Endothelial cell of umbilical vein (primary cell): Measurements from ENCODE around the gene C10orf105. TPM values are rescaled to one million over a fixed set of nuclear protein-coding genes. Genes with fewer than 3 reads are reported as not detected.

Source experiments
- BruUV-seq: library from RNA; stranded (reverse); fragments of 400-500 nt; replicated peaks from 2 replicates; lab custom pipeline; 2021; lab: Mats Ljungman, UMichigan
- CTCF ChIA-PET: fragments of 300-600, 350-600 bp; sonication (Branson Sonifier 250); formaldehyde crosslinking; loops from one replicate; lab custom pipeline; 2021; ENCODE audit warnings: antibody characterized with exemption, inconsistent platforms; lab: Charles Lee
- POLR2A ChIA-PET: fragments of 300-600, 350-600 bp; sonication (Branson Sonifier 250); formaldehyde crosslinking; loops from one replicate; lab custom pipeline; 2021; ENCODE audit warnings: antibody characterized with exemption, inconsistent platforms; lab: Charles Lee
- DNase-seq: peaks from one replicate; pipeline ENCODE4 v3.0.0-alpha.2; 2011; ENCODE audit warnings: low read depth, low spot score
- FAIRE-seq: peaks from 2 replicates; lab custom pipeline; 2011; peaks lifted over from hg19 to GRCh38; lab: Jason Lieb, UNC
- H2AFZ ChIP-seq: 2 replicates; pipeline ENCODE4 v1.6.0; 2012; ENCODE audit warnings: low read depth, low read length, control low read depth, inconsistent platforms
- H3K27ac ChIP-seq: 2 replicates; pipeline ENCODE4 v1.5.1; 2011; ENCODE audit warnings: low read depth, mild to moderate bottlenecking, control low read depth, low read length, moderate library complexity; ENCODE audit not compliant: insufficient read depth
- H3K27me3 ChIP-seq, 2 experiments: 2 replicates each; pipeline versions ENCODE4 v1.6.0 to v1.6.1; 2011; ENCODE audit warnings: low read length in 2 of 2, mixed read lengths in 1 of 2; ENCODE audit not compliant: control insufficient read depth in 2 of 2, insufficient read depth in 2 of 2
- H3K36me3 ChIP-seq, 2 experiments: 2 replicates in 1 of 2; 3 replicates in 1 of 2; pipeline ENCODE4 v1.5.1; 2011; ENCODE audit warnings: low read length in 2 of 2, mild to moderate bottlenecking in 1 of 2, moderate library complexity in 1 of 2; ENCODE audit not compliant: control insufficient read depth in 2 of 2, insufficient read depth in 2 of 2; ENCODE audit errors: extremely low read depth in 1 of 2
- H3K4me1 ChIP-seq: 3 replicates; pipeline ENCODE4 v1.5.1; 2011; ENCODE audit warnings: mild to moderate bottlenecking, low read length; ENCODE audit not compliant: control insufficient read depth, insufficient read depth; ENCODE audit errors: extremely low read depth
- H3K4me2 ChIP-seq: 2 replicates; pipeline ENCODE4 v1.6.1; 2011; ENCODE audit warnings: low read length, control low read depth, mixed read lengths; ENCODE audit not compliant: insufficient read depth
- H3K4me3 ChIP-seq, 3 experiments: fragments of 200-600 bp in 1 of 3; sonication (generic), shearing (Covaris generic) in 1 of 3; replicated peaks in 1 of 3; 2 replicates each; pipeline ENCODE4 v1.5.1; 2011 to 2016; ENCODE audit warnings: control low read depth in 3 of 3, low read length in 3 of 3, mild to moderate bottlenecking in 2 of 3, inconsistent platforms in 1 of 3, low read depth in 1 of 3, moderate library complexity in 1 of 3; ENCODE audit not compliant: insufficient read depth in 1 of 3
- H3K79me2 ChIP-seq: 2 replicates; pipeline ENCODE4 v1.6.0; 2012; ENCODE audit warnings: low read length, inconsistent platforms; ENCODE audit not compliant: control insufficient read depth, insufficient read depth
- H3K9ac ChIP-seq: replicated peaks from 2 replicates; pipeline ENCODE3; 2011; ENCODE audit warnings: low read length, control low read depth; ENCODE audit not compliant: insufficient read depth; ENCODE audit errors: extremely low read depth
- H3K9me1 ChIP-seq: replicated peaks from 3 replicates; pipeline ENCODE4 v1.6.0; 2011; ENCODE audit warnings: mild to moderate bottlenecking, low read length; ENCODE audit not compliant: control insufficient read depth, insufficient read depth; ENCODE audit errors: extremely low read depth
- H3K9me3 ChIP-seq: replicated peaks from 2 replicates; pipeline ENCODE4 v1.5.1; 2012; ENCODE audit warnings: low read length, inconsistent platforms; ENCODE audit not compliant: control insufficient read depth, insufficient read depth
- H4K20me1 ChIP-seq: replicated peaks from 2 replicates; pipeline ENCODE3; 2011; ENCODE audit warnings: mild to moderate bottlenecking, low read length; ENCODE audit not compliant: control insufficient read depth, insufficient read depth; ENCODE audit errors: extremely low read depth
- CTCF ChIP-seq, 2 donors: IDR thresholded peaks; 1 replicate in 1 of 2; 2 replicates in 1 of 2; pipeline ENCODE4 v1.5.1; 2011; ENCODE audit warnings: low read length in 2 of 2, mild to moderate bottlenecking in 2 of 2, moderate library complexity in 2 of 2, control low read depth in 1 of 2, inconsistent platforms in 1 of 2, low read depth in 1 of 2; ENCODE audit not compliant: insufficient read depth in 1 of 2; ENCODE audit errors: extremely low read depth in 1 of 2
- EZH2 ChIP-seq: IDR thresholded peaks from 2 replicates; pipeline ENCODE4 v1.6.1; 2012; ENCODE audit warnings: borderline replicate concordance, low read depth, mild to moderate bottlenecking, moderate library complexity, low read length, inconsistent platforms; ENCODE audit not compliant: severe bottlenecking
- FOS ChIP-seq: IDR thresholded peaks from 2 replicates; pipeline ENCODE4 v1.6.1; 2011; ENCODE audit warnings: mild to moderate bottlenecking, low read length, moderate library complexity, borderline replicate concordance; ENCODE audit not compliant: insufficient read depth
- GATA2 ChIP-seq: IDR thresholded peaks from 2 replicates; pipeline ENCODE4 v1.7.0; 2011; ENCODE audit warnings: low read depth, mild to moderate bottlenecking, moderate library complexity, mixed read lengths, low read length; ENCODE audit not compliant: insufficient read length, insufficient read depth
- JUN ChIP-seq: IDR thresholded peaks from 2 replicates; pipeline ENCODE4 v1.6.1; 2011; ENCODE audit warnings: borderline replicate concordance, low read depth; ENCODE audit not compliant: insufficient read length, insufficient read depth
- MAX ChIP-seq: IDR thresholded peaks from 2 replicates; pipeline ENCODE4 v1.6.1; 2011; ENCODE audit not compliant: insufficient read depth, insufficient read length
- MYC ChIP-seq: IDR thresholded peaks from one replicate; pipeline ENCODE4 v1.6.1; 2011; ENCODE audit warnings: mild to moderate bottlenecking, low read depth, low read length
- POLR2A ChIP-seq: IDR thresholded peaks from 2 replicates; pipeline ENCODE4 v1.6.1; 2012; ENCODE audit warnings: low read depth, mild to moderate bottlenecking, control low read depth, low read length
- POLR2AphosphoS5 ChIP-seq: IDR thresholded peaks from 2 replicates; pipeline ENCODE4 v1.6.1; 2012; ENCODE audit warnings: low read depth, mild to moderate bottlenecking, control low read depth, low read length, moderate library complexity; ENCODE audit not compliant: insufficient read depth
- dilution Hi-C: fragments of 300-500 bp; cut with MboI; formaldehyde crosslinking; loops from one replicate; pipeline ENCODE4 v1.15.0; 2019; ENCODE audit warnings: low sequenced_read_pairs; ENCODE audit not compliant: extremely low pct_ligation_motif_present
- intact Hi-C: fragments of 100-400 bp; cut with micrococcal nuclease; formaldehyde crosslinking; loops from one replicate; pipeline ENCODE4 v1.10.0; 2022
- polyA plus RNA-seq, 4 experiments: library from polyadenylated mRNA; depleted of rRNA in 3 of 4; stranded (reverse) in 3 of 4; unstranded in 1 of 4; fragments of >200 nt; gene quantifications; 2 replicates each; pipeline versions ENCODE4 v1.2.1 to v1.2.3, GENCODE V29; 2011 to 2012; ENCODE audit warnings: missing spikeins in 1 of 4
- total RNA-seq: library from RNA; stranded (reverse); gene quantifications from 2 replicates; pipeline ENCODE4 v1.2.3, GENCODE V29; 2021

C10orf105 gene
- total and polyA plus RNA-seq, 2 donors (not counting 3 experiments of a cell fraction or from before 2014, with no cell fraction given): not detected

- Histone ChIP-seq H3K4me2 (no peak overlapping the region), H3K36me3 (no peaks in the 10 kb centered on the region), H3K9ac (no peak overlapping the region), H3K79me2 (no peaks in the 10 kb centered on the region), H3K9me1 (no peaks in the 10 kb centered on the region), H3K9me3 (no peaks in the 10 kb centered on the region), H3K27me3 (peaks cover 0 to 3% of the 10 kb centered on the region in 2 experiments), H3K4me3 (no peak overlapping the region), H4K20me1 (no peaks in the 10 kb centered on the region), H3K27ac (no peak overlapping the region), H3K4me1 (no peaks in the 10 kb centered on the region), H2AFZ (no peak overlapping the region)
- intact Hi-C loops (no loop called here), dilution Hi-C loops (no loop called here)
- TF ChIP-seq CTCF (IDR thresholded peaks at IDR 0.05; ENCODE audit: extremely low read depth in 1 of 2, insufficient read depth in 1 of 2, low read depth in 1 of 2, low read length in 2 of 2) (no peak), FOS (no peak), GATA2 (no peak), JUN (no peak), MAX (no peak), POLR2A (no peak), MYC (no peak), POLR2AphosphoS5 (no peak), EZH2 (no peak)
- POLR2A ChIA-PET: no interaction called here
- FAIRE-seq (no peak), DNase-seq (no peak)
- CTCF ChIA-PET: interaction anchor here (0.6 to 5.5 kb wide), 10 partner anchors 8 to 390 kb away, joined by 3 to 63 read pairs (median 7); partner anchors contain the start of genes SLC29A3 and VSIR
- BruUV-seq: no TSS peak
Observed at GRCh38 chr10:71705582-71705981, 14.0 kb downstream of the C10orf105 start.
